ENCODE measurements around the gene CCNYL1. TPM values are rescaled to one million over a fixed set of nuclear protein-coding genes. Genes with fewer than 3 reads are reported as not detected.
"Not testable (repeated sequence)": the region's sequence is repeated elsewhere in the genome, so short reads cannot be mapped to it uniquely, and the experiment has no call there.

Gene CCNYL1
- total RNA-seq, 2 donors from 2014 or later, result 5.7 to 9.7 TPM

GRCh38 chr2:207682557-207682956 is 28.9 kb upstream of the CCNYL1 start:
- H3K27me3 ChIP-seq (replicated peaks; ENCODE audit: insufficient read depth), result no peaks in the 10 kb centered on the region
- H3K4me1 ChIP-seq (replicated peaks), result no peaks in the 10 kb centered on the region
- no peaks in the 10 kb centered on the region for H3K36me3 ChIP-seq
- no peak overlapping the region for H3K27ac ChIP-seq
- no peaks in the 10 kb centered on the region for H3K9me3 ChIP-seq
- no peak for DNase-seq (ENCODE audit: low spot score)
- TF ChIP-seq POLR2A (IDR thresholded peaks at IDR 0.05) (no peak), POLR2AphosphoS5 (IDR thresholded peaks at IDR 0.05) (no peak), CTCF (IDR thresholded peaks at IDR 0.05) (no peak)
- WGBS, result 88% methylated on average over 9 of the region's 9 CpGs
- no peak overlapping the region for H3K4me3 ChIP-seq
- intact Hi-C loops (cut with DNase I), result no loop called here

DNA sequence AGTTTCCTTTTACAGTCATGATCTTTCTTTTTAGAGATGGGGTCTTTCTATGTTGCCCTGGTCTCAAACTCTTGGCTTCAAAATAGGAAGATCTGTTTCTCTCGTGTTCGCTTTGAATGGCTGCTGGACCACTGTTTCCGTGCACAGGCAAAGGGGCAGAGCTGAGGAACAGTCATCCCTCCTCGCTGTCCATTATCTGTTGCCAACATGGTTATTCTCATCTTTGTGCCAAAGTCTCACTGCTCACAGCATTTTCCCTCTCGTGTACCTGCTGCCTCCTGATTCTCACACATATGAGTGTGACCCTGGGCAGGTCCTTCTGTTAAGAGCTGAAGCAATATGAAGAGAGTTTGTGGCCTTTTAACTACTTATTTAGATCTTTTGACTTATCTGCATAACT is 28.0 kb upstream of the CCNYL1 start:
- no peak for TF ChIP-seq CTCF (IDR thresholded peaks at IDR 0.05)
- no peak for TF ChIP-seq POLR2A (IDR thresholded peaks at IDR 0.05)
- no peak for TF ChIP-seq POLR2AphosphoS5 (IDR thresholded peaks at IDR 0.05)
- no peak overlapping the region for H3K27ac ChIP-seq
- H3K4me1 ChIP-seq (replicated peaks), result no peaks in the 10 kb centered on the region
- H3K4me3 ChIP-seq, result no peak overlapping the region
- H3K9me3 ChIP-seq, result no peaks in the 10 kb centered on the region
- no peak for DNase-seq (ENCODE audit: low spot score)
- no peaks in the 10 kb centered on the region for H3K27me3 ChIP-seq (replicated peaks; ENCODE audit: insufficient read depth)
- no peaks in the 10 kb centered on the region for H3K36me3 ChIP-seq
- WGBS, result 72% methylated on average over 5 of the region's 5 CpGs
- intact Hi-C loops (cut with DNase I), result no loop called here

DNA sequence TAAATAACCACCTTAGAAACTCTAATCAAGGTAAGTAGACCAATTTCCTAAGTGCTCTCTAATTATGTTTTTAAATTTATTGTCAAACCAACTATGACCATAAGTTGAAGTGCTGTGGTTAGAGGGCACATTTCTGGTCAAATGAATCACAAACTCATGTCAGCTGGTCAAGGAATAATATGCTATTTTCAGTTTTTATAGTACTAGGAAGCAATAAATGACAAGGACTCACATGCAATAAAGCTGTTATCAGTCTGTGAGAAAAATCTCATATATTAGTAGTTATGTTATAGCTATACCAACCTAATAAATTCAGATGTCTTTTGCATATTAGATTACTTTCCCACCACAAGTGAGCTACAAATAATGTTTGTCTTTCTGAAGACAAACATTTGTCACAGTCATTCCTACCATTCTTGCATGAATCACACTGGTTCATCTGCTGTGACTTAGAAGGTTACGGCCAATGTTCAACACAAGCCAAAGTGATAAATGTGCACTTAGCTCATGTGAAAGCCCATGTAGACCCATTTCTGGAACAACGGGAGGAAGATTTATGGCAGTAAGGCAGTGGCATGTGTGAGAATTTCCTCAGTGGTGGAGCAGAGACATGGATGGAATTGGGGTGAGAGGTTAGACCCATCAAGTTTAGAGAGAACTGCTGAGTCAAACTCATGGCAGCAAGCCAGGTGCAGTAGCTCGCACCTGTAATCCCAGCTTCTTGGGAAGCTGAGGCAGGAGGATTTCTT is 27.4 kb upstream of the CCNYL1 start:
- Histone ChIP-seq H3K27me3 (replicated peaks; ENCODE audit: insufficient read depth) (no peaks in the 10 kb centered on the region), H3K27ac (no peak overlapping the region), H3K4me1 (replicated peaks) (no peaks in the 10 kb centered on the region), H3K36me3 (no peaks in the 10 kb centered on the region), H3K4me3 (no peak overlapping the region), H3K9me3 (no peaks in the 10 kb centered on the region)
- TF ChIP-seq CTCF (IDR thresholded peaks at IDR 0.05) (no peak), POLR2A (IDR thresholded peaks at IDR 0.05) (no peak), POLR2AphosphoS5 (IDR thresholded peaks at IDR 0.05) (no peak)
- WGBS, result 49% methylated on average over 3 of the region's 3 CpGs
- no peak for DNase-seq (ENCODE audit: low spot score)
- intact Hi-C loops (cut with DNase I), result no loop called here

DNA sequence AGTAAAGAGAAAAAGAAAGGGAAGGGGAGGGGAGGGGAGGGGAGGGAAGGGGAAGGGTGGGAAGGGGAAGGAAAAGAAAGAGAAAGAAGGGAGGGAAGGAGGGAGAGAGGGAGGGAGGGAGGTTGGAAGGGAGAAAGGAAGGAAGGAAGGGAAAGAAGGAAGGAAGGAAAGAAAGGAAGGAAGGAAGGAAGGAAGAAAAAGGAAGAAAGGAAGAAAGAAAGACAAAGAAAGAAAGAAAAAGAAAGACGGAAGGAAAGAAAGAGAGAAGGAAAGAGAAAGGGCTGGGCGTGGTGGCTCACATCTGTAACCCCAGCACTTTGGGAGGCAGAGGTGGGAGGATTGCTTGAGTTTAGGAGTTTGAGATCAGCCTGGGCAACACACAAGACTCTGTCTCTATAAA is 24.6 kb upstream of the CCNYL1 start:
- no peak overlapping the region for H3K27ac ChIP-seq
- no peak for TF ChIP-seq POLR2A (IDR thresholded peaks at IDR 0.05)
- no peak for TF ChIP-seq POLR2AphosphoS5 (IDR thresholded peaks at IDR 0.05)
- no peak for TF ChIP-seq CTCF (IDR thresholded peaks at IDR 0.05)
- no peaks in the 10 kb centered on the region for H3K9me3 ChIP-seq
- intact Hi-C loops (cut with DNase I), result no loop called here
- no peak for DNase-seq (ENCODE audit: low spot score)
- H3K27me3 ChIP-seq (replicated peaks; ENCODE audit: insufficient read depth), result no peaks in the 10 kb centered on the region
- H3K4me1 ChIP-seq (replicated peaks), result no peaks in the 10 kb centered on the region
- H3K4me3 ChIP-seq, result no peak overlapping the region
- no peaks in the 10 kb centered on the region for H3K36me3 ChIP-seq
- WGBS, result 49% methylated on average over 2 of the region's 2 CpGs

- Histone ChIP-seq H3K27me3 (replicated peaks; ENCODE audit: insufficient read depth) (no peaks in the 10 kb centered on the region), H3K4me1 (replicated peaks) (no peaks in the 10 kb centered on the region), H3K27ac (no peak overlapping the region), H3K4me3 (no peak overlapping the region), H3K36me3 (no peaks in the 10 kb centered on the region), H3K9me3 (no peaks in the 10 kb centered on the region)
- intact Hi-C loops (cut with DNase I), result no loop called here
- DNase-seq (ENCODE audit: low spot score), result no peak
- TF ChIP-seq POLR2A (IDR thresholded peaks at IDR 0.05) (no peak), POLR2AphosphoS5 (IDR thresholded peaks at IDR 0.05) (no peak), CTCF (IDR thresholded peaks at IDR 0.05) (no peak)
Measured at GRCh38 chr2:207688597-207688996, 22.8 kb upstream of the CCNYL1 start.

DNA sequence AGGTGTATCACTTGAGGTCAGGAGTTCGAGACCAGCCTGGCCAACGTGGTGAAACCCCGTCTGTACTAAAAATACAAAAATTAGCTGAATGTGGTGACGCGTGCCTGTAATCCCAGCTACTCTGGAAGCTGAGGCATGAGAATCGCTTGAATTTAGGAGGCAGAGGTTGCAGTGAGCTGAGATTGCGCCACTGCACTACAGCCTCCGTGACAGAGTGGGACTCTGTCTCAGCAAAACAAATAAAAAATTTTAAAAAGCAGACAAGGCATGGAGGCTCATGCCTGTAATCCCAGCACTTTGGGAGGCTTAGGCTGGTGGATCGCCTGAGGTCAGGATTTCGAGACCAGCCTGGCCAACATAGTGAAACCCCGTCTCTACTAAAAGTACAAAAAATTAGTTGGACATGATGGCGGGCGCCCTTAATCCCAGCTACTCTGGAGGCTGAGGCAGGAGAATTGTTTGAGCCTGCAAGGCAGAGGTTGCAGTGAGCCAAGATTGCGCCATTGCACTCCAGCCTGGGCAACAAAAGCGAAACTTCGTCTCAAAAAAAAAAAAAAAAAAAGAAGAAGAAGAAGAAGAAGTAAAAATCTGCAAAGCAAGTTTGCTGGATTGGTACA is 20.5 kb upstream of the CCNYL1 start:
- 92% methylated on average over 16 of the region's 16 CpGs for WGBS
- H3K27me3 ChIP-seq (replicated peaks; ENCODE audit: insufficient read depth); DNase-seq (ENCODE audit: low spot score); H3K27ac ChIP-seq; H3K4me1 ChIP-seq (replicated peaks); H3K4me3 ChIP-seq; H3K9me3 ChIP-seq; H3K36me3 ChIP-seq; intact Hi-C loops (cut with DNase I): not testable (repeated sequence)

All from prostate gland (tissue), 2 donors.